IMR-90 (cell line): Measurements from ENCODE around the gene CENPX. TPM values are rescaled to one million over a fixed set of nuclear protein-coding genes. Genes with fewer than 3 reads are reported as not detected.

ENCODE experiments used
- ATAC-seq: fragments of 200-7000 bp; cut with Tn5 transposase; 2 replicates; pipeline ENCODE4 v1.9.1; 2020; ENCODE audit warnings: low read depth, mild to moderate bottlenecking, moderate library complexity
- BruUV-seq: library from RNA; stranded (reverse); fragments of 400-500 nt; replicated peaks from 2 replicates; lab custom pipeline; 2021; lab: Mats Ljungman, UMichigan
- CTCF ChIA-PET: fragments of 300-600 bp; formaldehyde crosslinking; extraction: SDS; loops from one replicate; lab custom pipeline; 2021; ENCODE audit warnings: antibody characterized with exemption; lab: Yijun Ruan, JAX
- POLR2A ChIA-PET: fragments of 300-600 bp; sonication (Branson Sonifier 250); formaldehyde crosslinking; loops from one replicate; lab custom pipeline; 2022; ENCODE audit warnings: antibody characterized with exemption; ENCODE audit not compliant: unreplicated experiment; lab: Charles Lee
- DNase-seq: peaks from one replicate; pipeline ENCODE4 v3.0.0; 2013
- H2AFZ ChIP-seq: replicated peaks from 2 replicates; pipeline ENCODE3; 2013; ENCODE audit warnings: low read length, mild to moderate bottlenecking; ENCODE audit not compliant: poor library complexity
- H2AK5ac ChIP-seq: 2 replicates; pipeline ENCODE4 v1.6.1; 2013; ENCODE audit warnings: low read depth, low read length, inconsistent platforms
- H2AK9ac ChIP-seq: replicated peaks from 2 replicates; pipeline ENCODE3; 2013; ENCODE audit warnings: mild to moderate bottlenecking, low read depth, low read length, moderate library complexity; ENCODE audit not compliant: poor library complexity
- H2BK120ac ChIP-seq: 2 replicates; pipeline ENCODE4 v1.6.1; 2013; ENCODE audit warnings: low read depth, low read length, inconsistent platforms
- H2BK15ac ChIP-seq: 3 replicates; pipeline ENCODE4 v1.6.1; 2013; ENCODE audit warnings: low read depth, low read length, inconsistent platforms
- H2BK20ac ChIP-seq: 2 replicates; pipeline ENCODE4 v1.6.1; 2013; ENCODE audit warnings: low read depth, mild to moderate bottlenecking, inconsistent platforms, low read length, moderate library complexity
- H2BK5ac ChIP-seq: 2 replicates; pipeline ENCODE4 v1.6.1; 2013; ENCODE audit warnings: mild to moderate bottlenecking, low read depth, low read length, inconsistent platforms; ENCODE audit not compliant: poor library complexity, severe bottlenecking
- H3K14ac ChIP-seq: replicated peaks from 2 replicates; pipeline ENCODE4 v1.6.1; 2013; ENCODE audit warnings: low read depth, low read length, inconsistent platforms
- H3K18ac ChIP-seq: 2 replicates; pipeline ENCODE4 v1.6.1; 2013; ENCODE audit warnings: low read depth, low read length, control low read depth
- H3K23ac ChIP-seq: 2 replicates; pipeline ENCODE4 v1.6.1; 2013; ENCODE audit warnings: low read depth, low read length, inconsistent platforms
- H3K27ac ChIP-seq: 2 replicates; pipeline ENCODE4 v1.5.1; 2013; ENCODE audit warnings: mild to moderate bottlenecking, control low read depth, low read length; ENCODE audit not compliant: insufficient read depth
- H3K27me3 ChIP-seq: 2 replicates; pipeline ENCODE4 v1.6.1; 2013; ENCODE audit warnings: low read length; ENCODE audit not compliant: control insufficient read depth, insufficient read depth
- H3K36me3 ChIP-seq: 2 replicates; pipeline ENCODE4 v1.6.1; 2013; ENCODE audit warnings: low read length, mixed read lengths; ENCODE audit not compliant: control insufficient read depth, insufficient read depth
- H3K4ac ChIP-seq: 2 replicates; pipeline ENCODE4 v1.6.1; 2013; ENCODE audit warnings: low read depth, low read length, inconsistent platforms
- H3K4me1 ChIP-seq: 2 replicates; pipeline ENCODE4 v1.6.1; 2013; ENCODE audit warnings: low read length, mixed read lengths; ENCODE audit not compliant: control insufficient read depth, insufficient read depth
- H3K4me2 ChIP-seq: 2 replicates; pipeline ENCODE4 v1.6.1; 2013; ENCODE audit warnings: low read depth, mild to moderate bottlenecking, control low read depth, low read length, moderate library complexity
- H3K4me3 ChIP-seq: 2 replicates; pipeline ENCODE4 v1.5.1; 2013; ENCODE audit warnings: low read depth, mild to moderate bottlenecking, control low read depth, low read length, moderate library complexity; ENCODE audit not compliant: insufficient read depth
- H3K56ac ChIP-seq: 2 replicates; pipeline ENCODE4 v1.6.1; 2013; ENCODE audit warnings: low read length, inconsistent platforms; ENCODE audit not compliant: insufficient read depth; ENCODE audit errors: extremely low read depth
- H3K79me1 ChIP-seq, 2 experiments: 2 replicates each; pipeline ENCODE4 v1.6.1; 2013; ENCODE audit warnings: low read length in 2 of 2, inconsistent platforms in 1 of 2, low read depth in 1 of 2
- H3K9ac ChIP-seq: 2 replicates; pipeline ENCODE4 v1.6.1; 2013; ENCODE audit warnings: low read depth, low read length, control low read depth
- H3K9me1 ChIP-seq: 2 replicates; pipeline ENCODE4 v1.6.1; 2013; ENCODE audit warnings: low read length, inconsistent platforms; ENCODE audit not compliant: insufficient read depth
- H3K9me3 ChIP-seq: 2 replicates; pipeline ENCODE4 v1.6.1; 2013; ENCODE audit warnings: low read length; ENCODE audit not compliant: control insufficient read depth, insufficient read depth
- H4K20me1 ChIP-seq: 2 replicates; pipeline ENCODE4 v1.6.1; 2013; ENCODE audit warnings: low read length, inconsistent platforms; ENCODE audit not compliant: insufficient read depth
- H4K5ac ChIP-seq: 2 replicates; pipeline ENCODE4 v1.6.1; 2013; ENCODE audit warnings: mild to moderate bottlenecking, low read depth, low read length, control low read depth
- H4K8ac ChIP-seq, 2 experiments: 2 replicates each; pipeline ENCODE4 v1.6.1; 2013; ENCODE audit warnings: low read depth in 2 of 2, low read length in 2 of 2, control low read depth in 1 of 2, inconsistent platforms in 1 of 2
- H4K91ac ChIP-seq: 2 replicates; pipeline ENCODE4 v1.6.1; 2013; ENCODE audit warnings: low read depth, low read length, inconsistent platforms; ENCODE audit not compliant: insufficient read depth
- CHD1 ChIP-seq: IDR thresholded peaks from 2 replicates; pipeline ENCODE4 v1.6.1; 2012; ENCODE audit warnings: low read depth, low read length, improper control_type of control experiment
- FOS ChIP-seq: fragments of 150-350 bp; IDR thresholded peaks from 2 replicates; pipeline ENCODE4 v1.6.1; 2016; ENCODE audit warnings: low read depth, low read length
- MAFK ChIP-seq: IDR thresholded peaks from 2 replicates; pipeline ENCODE4 v1.6.1; 2012; ENCODE audit warnings: low read depth, low read length, improper control_type of control experiment
- MXI1 ChIP-seq: IDR thresholded peaks from 2 replicates; pipeline ENCODE4 v1.6.1; 2012; ENCODE audit warnings: low read depth, mild to moderate bottlenecking, low read length, moderate library complexity, borderline replicate concordance
- SMC3 ChIP-seq: fragments of 150-350 bp; IDR thresholded peaks from 2 replicates; pipeline ENCODE4 v1.6.1; 2016; ENCODE audit warnings: low read depth, mild to moderate bottlenecking, antibody characterized with exemption, low read length, moderate library complexity
- WGBS, 2 experiments: methylation state at CpG; one replicate each; pipeline versions ENCODE4 v1.1.5 to v1.1.7; 2013; ENCODE audit warnings: missing lambda C conversion rate in 2 of 2; ENCODE audit not compliant: insufficient read length in 1 of 2; ENCODE audit errors: extremely low coverage in 2 of 2; 5-methylcytosine and 5-hydroxymethylcytosine counted together
- dilution Hi-C: fragments of 300-500 bp; cut with HindIII; formaldehyde crosslinking; loops from one replicate; pipeline ENCODE4 v1.14.3; 2018; ENCODE audit warnings: low sequenced_read_pairs; ENCODE audit not compliant: unreplicated experiment
- in situ Hi-C: fragments of 300-500 bp; cut with MboI; formaldehyde crosslinking; loops from 3 replicates; pipeline ENCODE4 v1.14.3; 2019; ENCODE audit warnings: low sequenced_read_pairs, inconsistent platforms, mixed read lengths
- intact Hi-C: fragments of 100-400 bp; cut with micrococcal nuclease; formaldehyde crosslinking; loops from 2 replicates; pipeline ENCODE4 v1.10.0; 2022
- polyA plus RNA-seq, 3 experiments: library from polyadenylated mRNA; depleted of rRNA; stranded (reverse); fragments of >200 nt; gene quantifications; 2 replicates each; pipeline ENCODE4 v1.2.3, GENCODE V29; 2012; ENCODE audit warnings: low replicate concordance in 1 of 3
- total RNA-seq: library from RNA; depleted of rRNA; stranded (reverse); fragments of >200 nt; gene quantifications from 2 replicates; pipeline ENCODE4 v1.2.3, GENCODE V29; 2012
- TF ChIP-seq, protein P1 (sequence below): fragments of 150-350 bp; IDR thresholded peaks from 2 replicates; pipeline ENCODE4 v1.6.1; 2016; ENCODE audit warnings: low read depth, mild to moderate bottlenecking, low read length, moderate library complexity, borderline replicate concordance

The CENPX gene
- total and polyA plus RNA-seq, 2 of the 4 experiments (the other 2 are of a cell fraction): 44.8 to 86.8 TPM

DNA sequence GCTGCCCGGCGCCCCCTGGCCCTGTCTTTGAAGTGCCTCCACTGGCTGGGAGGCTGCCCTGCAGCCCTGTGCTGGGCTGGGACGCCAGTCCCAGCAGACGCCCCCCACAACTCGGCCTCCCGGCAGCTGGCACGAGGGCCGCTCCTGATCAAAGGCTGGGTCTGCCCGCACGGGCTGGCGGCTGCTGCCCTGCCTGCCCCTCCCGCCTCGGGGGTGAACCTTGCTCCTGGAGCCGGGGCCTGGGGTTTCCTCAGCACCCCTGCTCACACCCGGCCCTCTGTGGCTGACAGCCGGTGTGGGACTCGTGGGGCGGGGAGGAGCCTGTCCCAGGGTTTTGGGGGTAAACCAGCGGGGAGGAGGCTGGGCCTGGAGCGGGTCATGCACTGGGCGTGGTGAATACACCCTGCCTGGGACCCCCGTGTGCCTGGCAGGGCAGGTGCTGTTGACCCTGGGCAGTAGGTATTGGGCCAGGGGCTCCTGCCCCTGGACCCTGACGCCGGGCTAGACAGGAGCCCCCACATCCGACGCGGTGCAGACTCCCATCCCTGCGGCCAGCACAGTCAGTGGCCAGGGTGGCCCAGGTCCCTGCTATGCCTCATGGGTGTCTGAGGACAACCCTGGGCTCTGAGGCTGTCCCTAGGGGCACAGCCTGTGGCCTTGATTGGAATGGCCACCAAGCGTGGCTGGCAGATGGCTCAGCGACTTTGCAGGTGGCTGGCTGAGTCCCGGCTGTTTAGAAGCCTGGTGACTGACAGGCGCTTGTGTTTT, 21.7 kb downstream of the CENPX start:
- H4K5ac ChIP-seq: no peak overlapping the region
- dilution Hi-C loops (no loop called here), intact Hi-C loops (no loop called here), in situ Hi-C loops (no loop called here)
- H4K20me1 ChIP-seq: peaks cover 3% of the 10 kb centered on the region; the same call in 1 of the 2 replicates
- H3K4me3 ChIP-seq: no peak overlapping the region
- no peak overlapping the region for H2BK20ac ChIP-seq
- H3K27me3 ChIP-seq: no peaks in the 10 kb centered on the region
- peaks cover 11 to 32% of the 10 kb centered on the region in 2 experiments; a peak in 3 of 4 replicates for H3K79me1 ChIP-seq
- ATAC-seq: no peak
- H3K27ac ChIP-seq: no peak overlapping the region
- TF ChIP-seq MXI1 (no peak), FOS (no peak), SMC3 (no peak), CHD1 (no peak), MAFK (no peak)
- TF ChIP-seq, protein P1, sequence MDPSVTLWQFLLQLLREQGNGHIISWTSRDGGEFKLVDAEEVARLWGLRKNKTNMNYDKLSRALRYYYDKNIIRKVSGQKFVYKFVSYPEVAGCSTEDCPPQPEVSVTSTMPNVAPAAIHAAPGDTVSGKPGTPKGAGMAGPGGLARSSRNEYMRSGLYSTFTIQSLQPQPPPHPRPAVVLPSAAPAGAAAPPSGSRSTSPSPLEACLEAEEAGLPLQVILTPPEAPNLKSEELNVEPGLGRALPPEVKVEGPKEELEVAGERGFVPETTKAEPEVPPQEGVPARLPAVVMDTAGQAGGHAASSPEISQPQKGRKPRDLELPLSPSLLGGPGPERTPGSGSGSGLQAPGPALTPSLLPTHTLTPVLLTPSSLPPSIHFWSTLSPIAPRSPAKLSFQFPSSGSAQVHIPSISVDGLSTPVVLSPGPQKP: no peak
- no peak overlapping the region for H3K9ac ChIP-seq
- no peaks in the 10 kb centered on the region for H3K9me3 ChIP-seq
- no peak overlapping the region for H4K8ac ChIP-seq
- peaks cover 22% of the 10 kb centered on the region for H3K4me1 ChIP-seq
- no peak overlapping the region for H2AFZ ChIP-seq
- H2AK9ac ChIP-seq: no peak overlapping the region
- H3K23ac ChIP-seq: no peak overlapping the region
- H3K14ac ChIP-seq: no peak overlapping the region
- peaks cover 6% of the 10 kb centered on the region; the same call in 1 of the 2 replicates for H3K36me3 ChIP-seq
- H2AK5ac ChIP-seq: no peak overlapping the region
- H2BK120ac ChIP-seq: no peak overlapping the region
- CTCF ChIA-PET: no interaction called here
- H2BK15ac ChIP-seq: no peak overlapping the region
- H2BK5ac ChIP-seq: no peak overlapping the region
- peaks cover 15% of the 10 kb centered on the region for H3K9me1 ChIP-seq
- no peak overlapping the region for H4K91ac ChIP-seq
- H3K4me2 ChIP-seq: no peak overlapping the region
- 73% methylated on average over 20 of the region's 32 CpGs; no CpG with 5 or more reads in 1 of the 2 experiments for WGBS, 2 experiments
- BruUV-seq: no TSS peak
- POLR2A ChIA-PET: no interaction called here
- DNase-seq: no peak
- H3K18ac ChIP-seq: no peak overlapping the region
- H3K4ac ChIP-seq: no peak overlapping the region
- H3K56ac ChIP-seq: no peak overlapping the region
